GM18505 (cell line): ENCODE results near the gene CD81.
"Not testable (repeated sequence)": the region's sequence is repeated elsewhere in the genome, so short reads cannot be mapped to it uniquely, and the experiment has no call there.

Source experiments
- ATAC-seq: cut with Tn5 transposase; IDR thresholded peaks from one replicate; pipeline ENCODE4 v1.9.1; 2021; ENCODE audit not compliant: unreplicated experiment
- POLR2A ChIP-seq: IDR thresholded peaks from 4 replicates; pipeline ENCODE4 v1.6.1; 2011; ENCODE audit warnings: borderline replicate concordance; ENCODE audit not compliant: insufficient read depth, insufficient read length; ENCODE audit errors: extremely low read depth

Gene CD81

GRCh38 chr11:2362414-2362813 lies 14.7 kb upstream of the CD81 start:
- ATAC-seq = no peak
- no peak for TF ChIP-seq POLR2A

GRCh38 chr11:2363130-2363529 lies 14.0 kb upstream of the CD81 start:
- ATAC-seq = no peak
- TF ChIP-seq POLR2A = no peak

GRCh38 chr11:2363577-2364370 lies 13.3 kb upstream of the CD81 start:
- no peak for TF ChIP-seq POLR2A
- ATAC-seq = no peak

- ATAC-seq = not testable (repeated sequence)
These were observed 12.7 kb upstream of the CD81 start for GRCh38 chr11:2364386-2364785.

GRCh38 chr11:2365571-2366210 lies 11.4 kb upstream of the CD81 start:
- no peak for TF ChIP-seq POLR2A
- ATAC-seq = no peak

- ATAC-seq = no peak
- no peak for TF ChIP-seq POLR2A
These were observed 10.8 kb upstream of the CD81 start for GRCh38 chr11:2366276-2366675.

GRCh38 chr11:2366733-2367132 lies 10.4 kb upstream of the CD81 start:
- no peak for ATAC-seq
- TF ChIP-seq POLR2A = no peak

GRCh38 chr11:2367266-2368160 lies 9.6 kb upstream of the CD81 start:
- no peak for TF ChIP-seq POLR2A
- no peak for ATAC-seq

- ATAC-seq = no peak
- TF ChIP-seq POLR2A = no peak
These were observed 8.8 kb upstream of the CD81 start for GRCh38 chr11:2368178-2368850.

- no peak for ATAC-seq
- no peak for TF ChIP-seq POLR2A
These were observed 8.3 kb upstream of the CD81 start for GRCh38 chr11:2368851-2369180.

GRCh38 chr11:2369320-2369719 lies 7.8 kb upstream of the CD81 start:
- no peak for ATAC-seq

GRCh38 chr11:2369896-2370295 lies 7.2 kb upstream of the CD81 start:
- no peak for TF ChIP-seq POLR2A
- no peak for ATAC-seq

More at GRCh38 chr11:2369320-2369719, 7.8 kb upstream of the CD81 start:
- TF ChIP-seq POLR2A = no peak
